GM12878 (cell line): ENCODE results near the gene FAM184B. TPM values are rescaled to one million over a fixed set of nuclear protein-coding genes. Genes with fewer than 3 reads are reported as not detected.

Experiments
- ATAC-seq: fragments of 200-7000 bp; cut with Tn5 transposase; 3 replicates; pipeline ENCODE4 v1.9.1; 2020; ENCODE audit warnings: mild to moderate bottlenecking, moderate library complexity
- BruUV-seq: library from RNA; stranded (reverse); fragments of 400-500 nt; replicated peaks from 2 replicates; lab custom pipeline; 2021; lab: Mats Ljungman, UMichigan
- CTCF ChIA-PET: fragments of 300-600 bp; sonication (Branson Sonifier 250); formaldehyde crosslinking; extraction: SDS; loops from one replicate; lab custom pipeline; 2021; ENCODE audit warnings: inconsistent platforms; lab: Yijun Ruan, JAX
- POLR2A ChIA-PET: fragments of 350-600 bp; formaldehyde crosslinking; extraction: SDS; loops from one replicate; lab custom pipeline; 2021; ENCODE audit warnings: inconsistent platforms; lab: Charles Lee
- RAD21 ChIA-PET: fragments of 300-600 bp; sonication (Branson Sonifier 250); formaldehyde crosslinking; loops from one replicate; lab custom pipeline; 2023; ENCODE audit warnings: antibody characterized with exemption; ENCODE audit not compliant: unreplicated experiment; lab: Charles Lee
- SMC1A ChIA-PET: fragments of 300-600 bp; sonication (Branson Sonifier 250); formaldehyde crosslinking; loops from one replicate; lab custom pipeline; 2023; ENCODE audit not compliant: unreplicated experiment, uncharacterized antibody; lab: Charles Lee
- DNase-seq: peaks from one replicate; pipeline ENCODE4 v3.0.0-alpha.2; 2011; ENCODE audit warnings: low read depth, low spot score
- FAIRE-seq: peaks from 3 replicates; lab custom pipeline; 2011; peaks lifted over from hg19 to GRCh38; lab: Jason Lieb, UNC
- H2AFZ ChIP-seq: 2 replicates; pipeline ENCODE4 v1.6.0; 2011; ENCODE audit warnings: low read depth, low read length, control low read depth; ENCODE audit not compliant: control insufficient read depth
- H3K27ac ChIP-seq: 2 replicates; pipeline ENCODE4 v1.5.1; 2011; ENCODE audit warnings: control low read depth; ENCODE audit not compliant: control insufficient read depth, insufficient read depth
- H3K27me3 ChIP-seq, 2 experiments: replicated peaks in 1 of 2; 2 replicates each; pipeline versions ENCODE4 v1.6.0 to v1.6.1; 2011; ENCODE audit warnings: low read length in 1 of 2; ENCODE audit not compliant: control insufficient read depth in 2 of 2, insufficient read depth in 2 of 2
- H3K36me3 ChIP-seq, 2 experiments: 2 replicates each; pipeline ENCODE4 v1.5.1; 2011; ENCODE audit warnings: low read length in 1 of 2; ENCODE audit not compliant: control insufficient read depth in 2 of 2, insufficient read depth in 2 of 2
- H3K4me1 ChIP-seq: 2 replicates; pipeline ENCODE4 v1.6.1; 2011; ENCODE audit warnings: mild to moderate bottlenecking, low read length, moderate library complexity, mixed read lengths; ENCODE audit not compliant: control insufficient read depth, insufficient read depth
- H3K4me2 ChIP-seq: 2 replicates; pipeline ENCODE4 v1.6.0; 2011; ENCODE audit warnings: control low read depth; ENCODE audit not compliant: control insufficient read depth, insufficient read depth
- H3K4me3 ChIP-seq: fragments of 200-600 bp; sonication (generic); 2 replicates; pipeline ENCODE4 v1.5.1; 2016
- H3K79me2 ChIP-seq: 2 replicates; pipeline ENCODE4 v1.6.0; 2011; ENCODE audit warnings: low read length; ENCODE audit not compliant: control insufficient read depth, insufficient read depth
- H3K9ac ChIP-seq: 2 replicates; pipeline ENCODE4 v1.8.0; 2011; ENCODE audit warnings: low read length, control low read depth, mixed read lengths; ENCODE audit not compliant: control insufficient read depth, insufficient read depth
- H3K9me3 ChIP-seq: replicated peaks from 3 replicates; pipeline ENCODE4 v1.5.1; 2011; ENCODE audit warnings: mild to moderate bottlenecking, low read length; ENCODE audit not compliant: control insufficient read depth, insufficient read depth
- H4K20me1 ChIP-seq: 2 replicates; pipeline ENCODE4 v1.6.0; 2011; ENCODE audit not compliant: control insufficient read depth, insufficient read depth
- ATF7 ChIP-seq: fragments of 450-650 bp; IDR thresholded peaks from 2 replicates; pipeline ENCODE4 v1.6.1; 2016; ENCODE audit warnings: low read depth, mild to moderate bottlenecking
- CREB1 ChIP-seq: IDR thresholded peaks from 2 replicates; pipeline ENCODE4 v1.6.1; 2012; ENCODE audit warnings: low read depth, mild to moderate bottlenecking, inconsistent platforms
- E2F4 ChIP-seq: IDR thresholded peaks from 2 replicates; pipeline ENCODE4 v1.6.1; 2012; ENCODE audit warnings: low read depth, low read length, improper control_type of control experiment
- IRF4 ChIP-seq: IDR thresholded peaks from 2 replicates; pipeline ENCODE4 v1.6.1; 2011; ENCODE audit warnings: low read depth, low read length
- LARP7 ChIP-seq: fragments of 450-650 bp; IDR thresholded peaks from 2 replicates; pipeline ENCODE4 v1.6.1; 2017; ENCODE audit warnings: mild to moderate bottlenecking
- MEF2B ChIP-seq: fragments of 450-650 bp; IDR thresholded peaks from 2 replicates; pipeline ENCODE4 v1.6.1; 2018; ENCODE audit warnings: mild to moderate bottlenecking, moderate library complexity; ENCODE audit not compliant: partially characterized antibody, poor library complexity, severe bottlenecking
- MXI1 ChIP-seq: fragments of 150-350 bp; IDR thresholded peaks from 2 replicates; pipeline ENCODE4 v1.6.1; 2011; ENCODE audit warnings: low read depth, mild to moderate bottlenecking, inconsistent platforms, low read length, improper control_type of control experiment
- MYB ChIP-seq: fragments of 150-350 bp; IDR thresholded peaks from 2 replicates; pipeline ENCODE4 v1.6.1; 2014; ENCODE audit warnings: mild to moderate bottlenecking, low read depth, low read length, borderline replicate concordance
- SRF ChIP-seq, 2 experiments: IDR thresholded peaks; 2 replicates each; pipeline ENCODE4 v1.6.1; 2011; ENCODE audit warnings: low read depth in 2 of 2, low read length in 2 of 2, mild to moderate bottlenecking in 1 of 2, moderate library complexity in 1 of 2
- STAT3 ChIP-seq: IDR thresholded peaks from 2 replicates; pipeline ENCODE4 v1.6.1; 2011; ENCODE audit warnings: low read depth, low read length, improper control_type of control experiment
- TAF1 ChIP-seq: IDR thresholded peaks from 2 replicates; pipeline ENCODE4 v1.6.1; 2011; ENCODE audit warnings: mild to moderate bottlenecking, low read depth, low read length, borderline replicate concordance
- TARDBP ChIP-seq: IDR thresholded peaks from 2 replicates; pipeline ENCODE4 v1.6.1; 2016; ENCODE audit warnings: borderline replicate concordance
- ZNF217 ChIP-seq: fragments of 450-650 bp; IDR thresholded peaks from 2 replicates; pipeline ENCODE4 v1.6.1; 2017; ENCODE audit warnings: antibody characterized with exemption, mild to moderate bottlenecking
- WGBS: methylation state at CpG from one replicate; pipeline ENCODE4 v1.1.6; 2016; ENCODE audit warnings: low lambda C conversion rate; ENCODE audit not compliant: insufficient replicate concordance, insufficient coverage; ENCODE audit errors: missing lambda C conversion rate; 5-methylcytosine and 5-hydroxymethylcytosine counted together
- in situ Hi-C: fragments of 300-500 bp; cut with MboI; formaldehyde crosslinking; loops from 9 replicates; pipeline ENCODE4 v1.14.3; 2018; ENCODE audit warnings: mixed read lengths
- intact Hi-C: fragments of 100-400 bp; cut with micrococcal nuclease; formaldehyde crosslinking; loops from one replicate; pipeline ENCODE4 v1.14.2; 2022; ENCODE audit not compliant: unreplicated experiment
- polyA plus RNA-seq, 11 experiments: library from polyadenylated mRNA; depleted of rRNA in 4 of 11; unstranded in 6 of 11; stranded (reverse) in 5 of 11; fragments of >200 nt; fragmentation: Nextera tagmentation in 4 of 11; fragmentation: Illumina TruSeq in 1 of 11; extraction: Ambion mirVana in 4 of 11; extraction: Trizol in 1 of 11; gene quantifications; 1 replicate in 1 of 11; 2 replicates in 10 of 11; pipeline versions ENCODE4 v1.2.1 to v1.2.3, GENCODE V29; 2011 to 2016; ENCODE audit warnings: inconsistent platforms in 2 of 11, missing spikeins in 2 of 11, low read depth in 1 of 11
- total RNA-seq, 4 experiments: library from RNA; depleted of rRNA in 3 of 4; stranded (reverse); fragments of >200 nt in 3 of 4; fragmentation: Illumina TruSeq in 1 of 4; extraction: Trizol in 1 of 4; gene quantifications; 2 replicates each; pipeline versions ENCODE4 v1.2.1 to v1.2.3, GENCODE V29; 2013 to 2021

Gene FAM184B
- total and polyA plus RNA-seq, 10 of the 15 experiments (the other 5 are each of a cell fraction or from before 2014, with no cell fraction given), result under 0.01 TPM; not detected in 9

GRCh38 chr4:17763416-17763815 is 18.0 kb downstream of the FAM184B start:
- H3K27ac ChIP-seq, result no peak overlapping the region
- SMC1A ChIA-PET, result interaction anchor here (1.0 to 1.2 kb wide), 2 partner anchors 42 to 46 kb away, joined by 3 to 5 read pairs; no protein-coding TSS in a partner anchor
- in situ Hi-C loops, result no loop called here
- H3K79me2 ChIP-seq, result no peaks in the 10 kb centered on the region
- no peak overlapping the region for H3K4me3 ChIP-seq
- FAIRE-seq (no peak), ATAC-seq (no peak), DNase-seq (no peak)
- H3K9me3 ChIP-seq, result no peaks in the 10 kb centered on the region; the same call in 2 of the 3 replicates
- H3K36me3 ChIP-seq, result no peaks in the 10 kb centered on the region
- no peak overlapping the region for H3K9ac ChIP-seq
- no TSS peak for BruUV-seq
- TF ChIP-seq IRF4 (no peak), MYB (no peak), ATF7 (no peak), E2F4 (no peak), SRF (IDR thresholded peaks at IDR 0.05; ENCODE audit: low read depth in 2 of 2, low read length in 2 of 2) (no peak), MEF2B (no peak), ZNF217 (no peak), TAF1 (no peak), CREB1 (no peak), STAT3 (no peak), TARDBP (no peak), LARP7 (no peak), MXI1 (no peak)
- no peaks in the 10 kb centered on the region for H3K4me1 ChIP-seq
- no peaks in the 10 kb centered on the region for H3K27me3 ChIP-seq
- CTCF ChIA-PET, result interaction anchor here (1.3 to 2.0 kb wide), 3 partner anchors 13 to 45 kb away, joined by 3 to 13 read pairs (median 5); no protein-coding TSS in a partner anchor
- H4K20me1 ChIP-seq, result no peaks in the 10 kb centered on the region
- POLR2A ChIA-PET, result no interaction called here
- no peak overlapping the region for H2AFZ ChIP-seq
- RAD21 ChIA-PET, result no interaction called here
- WGBS, result 51% methylated on average over 3 of the region's 3 CpGs
- intact Hi-C loops, result loop anchor here (5.0 kb wide), 2 partner anchors 44 to 829 kb away; no protein-coding TSS in a partner anchor
- no peak overlapping the region for H3K4me2 ChIP-seq
